SK-N-SH treated with all-trans-retinoic acid at 6 μM for 48 hours (cell line): ENCODE data around the gene WNK2.

Experiments
- ATAC-seq: fragments of 200-7000 bp; cut with Tn5 transposase; 3 replicates; pipeline ENCODE4 v1.9.1; 2020; ENCODE audit warnings: mild to moderate bottlenecking, moderate library complexity
- ARNTL ChIP-seq: fragments of 450-650 bp; formaldehyde crosslinking; IDR thresholded peaks from 2 replicates; pipeline ENCODE4 v1.5.0; 2020; ENCODE audit warnings: low read depth, mild to moderate bottlenecking, moderate library complexity, borderline replicate concordance
- BACH2 ChIP-seq: fragments of 250-450 bp; sonication (Bioruptor Pico); IDR thresholded peaks from 2 replicates; pipeline ENCODE4 v1.9.0; 2021; ENCODE audit warnings: mild to moderate bottlenecking, borderline replicate concordance
- CREB5 ChIP-seq: fragments of 250-450 bp; sonication (Bioruptor Pico); IDR thresholded peaks from 2 replicates; pipeline ENCODE4 v1.5.1; 2020; ENCODE audit warnings: low read depth, mild to moderate bottlenecking, moderate library complexity
- CSRNP3 ChIP-seq: fragments of 250-450 bp; sonication (Bioruptor Pico); IDR thresholded peaks from 2 replicates; pipeline ENCODE4 v1.5.1; 2021; ENCODE audit warnings: mild to moderate bottlenecking, moderate library complexity
- ESRRG ChIP-seq: fragments of 250-450 bp; sonication (Bioruptor Pico); IDR thresholded peaks from 2 replicates; pipeline ENCODE4 v1.6.1; 2021; ENCODE audit warnings: mild to moderate bottlenecking
- ISL1 ChIP-seq: fragments of 250-450 bp; sonication (Bioruptor Pico); IDR thresholded peaks from 2 replicates; pipeline ENCODE4 v2.1.2; 2022; ENCODE audit warnings: mild to moderate bottlenecking, moderate library complexity
- OSR1 ChIP-seq: fragments of 250-450 bp; sonication (Bioruptor Pico); IDR thresholded peaks from 2 replicates; pipeline ENCODE4 v1.8.0; 2022; ENCODE audit warnings: moderate library complexity, mild to moderate bottlenecking, inconsistent platforms
- PATZ1 ChIP-seq: fragments of 250-450 bp; sonication (Bioruptor Pico); IDR thresholded peaks from 2 replicates; pipeline ENCODE4 v1.8.0; 2020; ENCODE audit warnings: mild to moderate bottlenecking, moderate library complexity, borderline replicate concordance
- POU6F1 ChIP-seq: fragments of 250-450 bp; sonication (Bioruptor Pico); IDR thresholded peaks from 2 replicates; pipeline ENCODE4 v1.8.0; 2021; ENCODE audit warnings: low read depth, mild to moderate bottlenecking, moderate library complexity, borderline replicate concordance
- RARB ChIP-seq: fragments of 250-450 bp; sonication (Bioruptor Pico); IDR thresholded peaks from 2 replicates; pipeline ENCODE4 v1.8.0; 2021; ENCODE audit warnings: mild to moderate bottlenecking, moderate library complexity
- TCF4 ChIP-seq: fragments of 250-450 bp; sonication (Bioruptor Pico); IDR thresholded peaks from 2 replicates; pipeline ENCODE4 v1.8.0; 2021; ENCODE audit warnings: mild to moderate bottlenecking, moderate library complexity, borderline replicate concordance
- TOX ChIP-seq: fragments of 250-450 bp; sonication (Bioruptor Pico); IDR thresholded peaks from 2 replicates; pipeline ENCODE4 v1.8.0; 2021; ENCODE audit warnings: mild to moderate bottlenecking, moderate library complexity, borderline replicate concordance
- TSHZ2 ChIP-seq: fragments of 250-450 bp; sonication (Bioruptor Pico); IDR thresholded peaks from 2 replicates; pipeline ENCODE4 v1.5.0; 2020; ENCODE audit warnings: mild to moderate bottlenecking, moderate library complexity
- ZC3H10 ChIP-seq: fragments of 250-450 bp; sonication (Bioruptor Pico); IDR thresholded peaks from 2 replicates; pipeline ENCODE4 v1.5.1; 2021; ENCODE audit warnings: mild to moderate bottlenecking, moderate library complexity
- ZFP3 ChIP-seq: fragments of 250-450 bp; sonication (Bioruptor Pico); IDR thresholded peaks from 2 replicates; pipeline ENCODE4 v1.5.0; 2020; ENCODE audit warnings: mild to moderate bottlenecking, moderate library complexity
- ZNF565 ChIP-seq: fragments of 450-650 bp; formaldehyde crosslinking; conservative IDR thresholded peaks from 2 replicates; pipeline ENCODE4 v1.5.0; 2020; ENCODE audit warnings: low read depth, mild to moderate bottlenecking, moderate library complexity
- ZNF8 ChIP-seq: fragments of 450-650 bp; formaldehyde crosslinking; IDR thresholded peaks from 2 replicates; pipeline ENCODE4 v1.5.0; 2020; ENCODE audit warnings: mild to moderate bottlenecking, moderate library complexity

The WNK2 gene

GRCh38 chr9:93306579-93307091, 122.7 kb downstream of the WNK2 start (continued):
- TF ChIP-seq CSRNP3 (CRISPR knock-in tag) (no peak), CREB5 (no peak), ZNF565 (CRISPR knock-in tag) (no peak), ARNTL (CRISPR knock-in tag) (no peak), RARB (CRISPR knock-in tag) (no peak), TCF4 (CRISPR knock-in tag) (no peak)

- no peak for ATAC-seq
- TF ChIP-seq POU6F1 (CRISPR knock-in tag) (no peak), ZFP3 (CRISPR knock-in tag) (no peak), CREB5 (no peak), OSR1 (CRISPR knock-in tag) (no peak), TCF4 (CRISPR knock-in tag) (no peak), ZC3H10 (CRISPR knock-in tag) (no peak), ZNF8 (no peak), ARNTL (CRISPR knock-in tag) (no peak), ISL1 (CRISPR knock-in tag) (no peak), ESRRG (CRISPR knock-in tag) (no peak), BACH2 (CRISPR knock-in tag) (no peak), PATZ1 (CRISPR knock-in tag) (no peak)
- TF ChIP-seq, all 23 proteins: peak for 0
Measured at GRCh38 chr9:93307468-93308157, 123.7 kb downstream of the WNK2 start.

- no peak for TF ChIP-seq ZNF565 (CRISPR knock-in tag)
- TF ChIP-seq TSHZ2 = no peak
- TF ChIP-seq PATZ1 (CRISPR knock-in tag) = no peak
- TF ChIP-seq CREB5 = no peak
- TF ChIP-seq ZNF8 = no peak
- TF ChIP-seq OSR1 (CRISPR knock-in tag) = no peak
- no peak for TF ChIP-seq TOX (CRISPR knock-in tag)
- TF ChIP-seq ZC3H10 (CRISPR knock-in tag) = no peak
- no peak for TF ChIP-seq ARNTL (CRISPR knock-in tag)
- TF ChIP-seq, all 23 proteins: peak for 0
- ATAC-seq = no peak
Measured at GRCh38 chr9:93308158-93308602, 124.2 kb downstream of the WNK2 start.
